Erythroblast (primary cell): ENCODE data around the gene NRL.

Experiments used
- DNase-seq, 2 experiments: peaks; one replicate each; lab custom pipeline; 2025; lab: John Stamatoyannopoulos, UW
- GATA1 ChIP-seq: IDR thresholded peaks from 2 replicates; pipeline ENCODE4 v1.6.1; 2011; ENCODE audit warnings: low read depth, mild to moderate bottlenecking, control low read depth, low read length, moderate library complexity
- POLR2A ChIP-seq: IDR thresholded peaks from 2 replicates; pipeline ENCODE4 v1.6.1; 2011; ENCODE audit warnings: mild to moderate bottlenecking, low read length

Gene NRL

DNA sequence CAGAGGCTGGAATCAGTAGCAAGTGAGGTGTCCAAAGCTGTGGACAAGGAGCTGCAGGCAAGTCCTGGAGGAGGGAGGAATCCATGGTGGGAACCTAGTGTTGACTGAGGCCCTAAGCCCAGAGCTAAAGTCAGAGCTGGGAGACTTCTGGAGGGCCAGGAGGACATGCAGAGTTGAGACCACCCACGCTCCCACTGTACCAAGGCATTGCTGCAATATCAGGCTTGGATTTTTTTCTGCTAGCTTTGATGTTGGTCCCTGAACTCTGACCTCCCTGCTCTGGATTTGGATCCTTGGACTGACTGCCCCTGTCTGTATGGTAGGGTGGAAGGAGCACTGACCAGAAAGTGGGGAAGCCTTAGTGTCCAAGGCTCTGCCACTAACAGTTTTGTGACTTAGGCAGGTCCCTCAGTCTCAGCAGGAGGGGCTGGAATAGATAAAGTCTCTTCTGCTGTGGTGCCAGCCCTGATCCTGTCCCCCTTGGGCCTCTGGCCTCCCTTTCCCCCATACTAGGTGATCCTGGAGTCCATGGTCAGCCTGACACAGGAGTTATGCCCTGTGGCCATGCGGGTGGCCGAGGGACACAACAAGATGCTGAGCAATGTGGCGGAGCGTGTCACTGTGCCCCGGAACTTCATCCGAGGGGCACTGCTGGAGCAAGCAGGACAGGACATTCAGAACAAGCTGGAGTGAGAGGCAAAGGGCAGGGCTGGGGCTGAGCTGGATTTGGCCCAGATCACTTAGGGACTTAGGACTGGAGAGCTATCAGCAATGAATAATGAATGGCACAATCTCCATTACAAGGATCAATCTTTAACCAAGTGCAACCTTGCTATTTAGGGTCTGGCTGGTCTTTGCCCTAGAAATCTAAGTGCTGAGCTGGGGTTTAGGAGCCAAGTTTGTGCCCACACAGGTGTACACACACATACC lies 53.5 kb downstream of the NRL start:
- no peak for DNase-seq
- no peak for TF ChIP-seq GATA1
- TF ChIP-seq POLR2A, result no peak

- DNase-seq, result no peak
- TF ChIP-seq GATA1 (no peak), POLR2A (no peak)
Observed at GRCh38 chr14:24060443-24060842, 54.3 kb downstream of the NRL start.

GRCh38 chr14:24059841-24060388 lies 54.8 kb downstream of the NRL start:
- no peak for DNase-seq
- no peak for TF ChIP-seq GATA1
- TF ChIP-seq POLR2A, result no peak

DNA sequence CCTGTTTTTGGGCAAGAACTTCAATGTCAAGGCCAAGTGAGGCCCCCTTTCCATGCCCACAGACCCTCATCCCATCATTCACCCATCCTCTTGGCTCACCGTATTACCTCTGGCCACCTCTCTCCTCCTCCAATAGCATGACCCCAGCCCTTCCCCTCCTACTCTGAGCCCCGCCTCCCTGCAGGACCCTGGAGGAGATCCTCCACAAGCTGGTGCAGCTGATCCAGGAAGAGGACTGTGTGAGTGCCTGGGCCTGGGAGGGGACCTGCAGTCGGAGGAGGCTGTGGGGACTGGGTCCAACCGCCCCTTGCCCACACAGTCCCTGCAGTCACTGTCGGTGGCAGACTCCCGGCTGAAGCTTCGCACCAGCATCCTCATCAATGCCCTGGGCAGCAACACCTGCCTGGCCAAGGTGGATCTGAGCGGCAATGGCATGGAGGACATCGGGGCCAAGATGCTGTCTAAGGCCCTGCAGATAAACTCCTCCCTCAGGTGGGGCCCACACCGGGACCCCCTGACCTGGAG lies 55.7 kb downstream of the NRL start:
- DNase-seq, result no peak

DNA sequence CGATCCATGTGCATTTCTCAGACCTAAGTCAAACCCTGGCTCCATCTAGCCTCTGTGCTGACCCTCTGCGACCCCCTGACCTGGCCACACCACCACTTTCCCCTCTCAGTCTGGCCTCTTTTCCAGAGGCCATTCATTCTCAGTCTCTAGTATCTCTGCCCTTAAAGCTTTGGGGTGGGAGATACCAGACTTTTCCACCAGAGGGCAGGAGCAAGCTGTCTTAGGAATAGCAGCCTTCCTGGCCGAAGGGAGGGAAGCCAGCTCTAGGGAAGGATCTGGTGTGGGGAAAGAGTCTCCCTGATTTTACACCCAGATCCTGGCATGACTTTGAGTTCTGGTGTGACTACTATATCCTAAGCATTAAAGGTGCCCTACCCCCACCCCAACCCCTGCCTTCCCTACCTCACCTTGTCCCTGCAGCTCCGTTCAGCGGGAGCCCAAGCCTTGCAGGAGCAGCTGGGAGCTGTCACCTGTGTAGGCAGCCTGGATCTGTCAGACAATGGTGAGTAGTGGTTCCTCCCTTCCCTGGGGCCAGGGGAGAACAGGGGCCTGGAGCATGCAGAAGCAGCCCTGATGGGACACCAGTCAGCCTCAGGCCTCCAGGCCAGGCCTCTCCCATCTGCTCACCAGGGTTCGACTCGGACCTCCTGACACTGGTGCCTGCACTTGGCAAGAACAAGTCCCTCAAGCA lies 56.3 kb downstream of the NRL start:
- TF ChIP-seq POLR2A (no peak), GATA1 (no peak)
- DNase-seq, result peak; percentile 28 to 49

More for the DNA sequence above, 55.7 kb downstream of the NRL start:
- TF ChIP-seq POLR2A (no peak), GATA1 (no peak)

DNA sequence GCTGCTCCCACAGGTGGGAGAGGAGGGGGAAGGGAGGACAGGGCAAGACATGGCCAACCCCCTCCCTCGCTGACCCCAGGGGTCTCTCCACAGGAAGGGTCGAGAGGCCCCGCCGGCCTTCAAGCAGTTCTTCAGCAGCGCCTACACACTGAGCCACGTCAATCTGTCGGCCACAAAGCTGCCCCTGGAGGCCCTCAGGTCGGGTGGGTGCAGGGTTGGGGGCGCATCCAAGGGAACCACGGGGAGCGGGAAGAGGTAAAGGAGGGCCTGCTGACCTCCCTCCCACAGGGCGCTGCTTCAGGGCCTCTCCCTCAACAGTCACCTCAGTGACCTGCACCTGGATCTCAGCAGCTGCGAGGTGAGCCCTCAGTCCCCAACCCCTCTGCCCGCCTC lies 56.9 kb downstream of the NRL start:
- no peak for TF ChIP-seq GATA1
- no peak for TF ChIP-seq POLR2A
- DNase-seq, result no peak

DNA sequence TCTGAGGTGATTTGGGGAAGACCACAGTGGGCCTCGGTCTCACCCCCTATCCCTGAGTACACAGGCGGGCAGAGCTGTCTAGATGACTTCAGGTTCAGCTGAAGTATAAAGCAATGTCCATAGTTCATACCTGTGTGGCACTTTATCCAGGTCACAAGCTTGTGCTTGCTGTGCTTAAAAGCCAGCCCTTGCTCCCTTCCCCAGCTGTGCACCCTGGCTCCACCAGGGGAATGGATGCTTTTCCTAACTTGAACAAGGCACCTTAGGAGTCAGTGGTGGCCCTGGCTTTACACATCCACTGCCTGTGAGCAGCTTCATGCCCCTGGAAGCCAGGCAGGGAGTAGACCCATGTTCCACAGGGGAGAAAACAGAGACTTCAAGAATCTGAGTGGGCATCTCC lies 57.5 kb downstream of the NRL start:
- no peak for DNase-seq
- TF ChIP-seq POLR2A (no peak), GATA1 (no peak)

DNA sequence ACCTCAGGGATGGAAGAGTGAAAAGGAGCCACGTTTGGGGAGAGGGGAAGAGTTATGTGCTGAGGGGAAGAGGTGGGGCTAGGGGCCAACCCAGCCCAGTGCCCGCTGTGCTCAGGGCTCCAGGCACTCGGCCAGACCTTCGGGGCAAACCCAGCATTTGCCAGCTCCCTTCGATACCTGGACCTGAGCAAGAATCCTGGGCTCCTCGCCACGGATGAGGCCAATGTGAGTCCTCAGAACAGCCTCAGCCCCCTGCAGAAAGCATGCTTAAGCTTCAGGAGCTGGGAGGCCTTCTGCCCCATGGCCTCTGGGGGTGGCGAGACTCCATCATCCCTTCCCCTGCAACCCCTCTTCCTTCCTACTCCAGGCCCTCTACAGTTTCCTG lies 58.0 kb downstream of the NRL start:
- TF ChIP-seq POLR2A (no peak), GATA1 (no peak)
- DNase-seq, result no peak

GRCh38 chr14:24055971-24056799 lies 58.6 kb downstream of the NRL start:
- TF ChIP-seq GATA1 (no peak), POLR2A (no peak)
- no peak for DNase-seq

DNA sequence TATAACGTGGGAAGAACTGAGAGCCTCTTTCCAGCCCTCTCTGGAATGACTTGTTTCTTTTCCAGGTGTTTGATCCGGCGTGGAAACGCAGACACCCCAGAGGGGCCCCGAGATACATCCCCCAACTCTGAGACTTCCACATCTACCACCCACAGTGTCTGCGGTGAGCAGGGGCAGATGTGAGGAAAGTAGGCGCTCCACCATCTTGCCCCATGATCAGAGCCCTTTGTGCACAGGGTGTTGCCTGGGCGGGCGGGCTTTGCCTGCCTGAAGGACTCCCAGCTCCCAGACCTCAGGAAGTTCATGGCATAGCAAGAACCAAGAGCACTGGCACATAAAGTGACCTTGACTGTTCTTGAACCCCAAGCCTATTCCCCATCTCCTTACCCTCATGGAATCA lies 60.1 kb downstream of the NRL start:
- TF ChIP-seq POLR2A, result no peak
- no peak for TF ChIP-seq GATA1
- no peak for DNase-seq

DNA sequence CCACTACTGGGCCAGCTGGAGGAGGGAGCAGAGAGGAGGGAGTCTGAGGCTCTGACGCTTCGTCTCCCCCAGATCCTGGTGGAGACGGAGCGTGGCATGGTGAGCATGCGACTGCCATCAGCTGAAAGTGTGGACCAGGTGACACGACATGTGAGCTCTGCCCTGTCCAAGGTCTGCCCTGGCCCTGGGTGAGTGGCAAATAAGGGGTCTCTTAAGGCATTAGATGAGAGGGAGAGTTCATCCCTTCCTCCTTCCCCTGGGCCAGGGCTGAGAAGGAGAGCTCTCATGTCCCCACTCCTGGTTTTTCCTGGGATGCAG lies 60.5 kb downstream of the NRL start:
- DNase-seq, result no peak
- TF ChIP-seq POLR2A (no peak), GATA1 (no peak)

DNA sequence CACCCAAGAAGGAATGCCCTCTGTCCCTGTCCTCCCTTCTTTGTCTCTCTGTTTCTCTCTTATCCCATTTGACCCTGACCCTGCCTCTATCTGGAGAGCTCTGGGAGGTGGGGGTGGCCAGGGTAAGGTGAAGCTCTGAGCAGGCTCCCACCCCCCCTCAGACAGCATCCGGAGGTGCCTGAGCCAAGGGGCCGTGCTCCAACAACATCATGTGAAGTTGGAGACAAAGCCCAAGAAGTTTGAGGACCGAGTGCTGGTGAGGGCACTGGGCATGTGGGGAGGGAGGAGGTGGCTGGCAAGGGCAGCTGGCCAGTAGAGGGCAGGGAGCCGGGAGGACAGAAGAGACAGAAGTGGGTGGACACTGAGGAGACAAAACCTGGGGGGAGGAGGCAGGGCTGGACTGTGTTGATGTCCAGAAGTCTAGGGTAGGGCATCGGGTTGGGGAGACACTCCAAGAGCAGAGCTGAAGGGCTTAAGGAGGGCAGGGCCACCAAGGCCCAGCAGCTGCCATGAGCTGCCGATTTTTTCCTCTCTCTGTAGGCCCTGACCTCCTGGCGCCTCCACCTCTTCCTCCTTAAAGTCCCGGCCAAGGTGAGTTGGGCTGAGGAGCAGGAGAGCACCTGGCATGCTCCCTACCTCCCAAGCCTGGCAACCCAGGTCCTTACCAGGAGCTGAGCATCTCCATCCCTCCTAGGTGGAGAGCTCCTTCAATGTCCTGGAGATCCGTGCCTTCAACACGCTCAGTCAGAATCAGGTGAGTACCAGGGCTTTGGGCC lies 61.0 kb downstream of the NRL start:
- DNase-seq, result no peak
- TF ChIP-seq POLR2A (no peak), GATA1 (no peak)
